Body of pancreas (tissue), 4 donors: ENCODE results near the gene LYZL4.

Experiments
- POLR2A ChIP-seq, 3 donors: fragments of 450-650 bp; IDR thresholded peaks; one replicate each; pipeline ENCODE4 v1.6.1; 2016; ENCODE audit warnings: antibody characterized with exemption in 3 of 3, mild to moderate bottlenecking in 2 of 3
- TF ChIP-seq, protein P1 (sequence below), 7 experiments: fragments of 450-650 bp in 4 of 7; fragments of 200-600 bp in 3 of 7; sonication (generic) in 3 of 7; IDR thresholded peaks; one replicate each; pipeline ENCODE4 v1.5.1; 2016 to 2019; ENCODE audit warnings: antibody characterized with exemption in 7 of 7

DNA sequence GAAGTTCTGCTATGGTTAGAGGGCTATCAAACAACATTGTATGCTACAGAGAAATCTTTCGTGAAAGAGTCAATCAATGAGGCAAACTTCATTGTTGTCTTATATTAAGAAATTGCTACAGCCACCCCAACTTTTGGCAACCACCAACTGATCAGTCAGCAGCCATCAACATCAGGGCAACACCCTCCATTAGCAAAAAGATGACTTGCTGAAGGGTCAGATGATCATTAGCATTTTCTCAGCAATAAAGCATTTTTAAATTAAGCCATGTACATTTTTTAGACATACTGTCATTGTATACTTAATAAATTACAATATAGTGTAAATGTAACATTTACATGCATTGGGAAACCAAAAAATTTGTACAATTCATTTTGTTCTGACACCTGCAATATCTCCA is 53.1 kb downstream of the LYZL4 start:
- no peak for TF ChIP-seq POLR2A (IDR thresholded peaks at IDR 0.05)
- TF ChIP-seq, protein P1, sequence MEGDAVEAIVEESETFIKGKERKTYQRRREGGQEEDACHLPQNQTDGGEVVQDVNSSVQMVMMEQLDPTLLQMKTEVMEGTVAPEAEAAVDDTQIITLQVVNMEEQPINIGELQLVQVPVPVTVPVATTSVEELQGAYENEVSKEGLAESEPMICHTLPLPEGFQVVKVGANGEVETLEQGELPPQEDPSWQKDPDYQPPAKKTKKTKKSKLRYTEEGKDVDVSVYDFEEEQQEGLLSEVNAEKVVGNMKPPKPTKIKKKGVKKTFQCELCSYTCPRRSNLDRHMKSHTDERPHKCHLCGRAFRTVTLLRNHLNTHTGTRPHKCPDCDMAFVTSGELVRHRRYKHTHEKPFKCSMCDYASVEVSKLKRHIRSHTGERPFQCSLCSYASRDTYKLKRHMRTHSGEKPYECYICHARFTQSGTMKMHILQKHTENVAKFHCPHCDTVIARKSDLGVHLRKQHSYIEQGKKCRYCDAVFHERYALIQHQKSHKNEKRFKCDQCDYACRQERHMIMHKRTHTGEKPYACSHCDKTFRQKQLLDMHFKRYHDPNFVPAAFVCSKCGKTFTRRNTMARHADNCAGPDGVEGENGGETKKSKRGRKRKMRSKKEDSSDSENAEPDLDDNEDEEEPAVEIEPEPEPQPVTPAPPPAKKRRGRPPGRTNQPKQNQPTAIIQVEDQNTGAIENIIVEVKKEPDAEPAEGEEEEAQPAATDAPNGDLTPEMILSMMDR (IDR thresholded peaks at IDR 0.05): no peak
